Neural progenitor cell (in vitro differentiated cells): Measurements from ENCODE around the gene OPTC. TPM values are rescaled to one million over a fixed set of nuclear protein-coding genes. Genes with fewer than 3 reads are reported as not detected.

ENCODE experiments used
- DNase-seq: peaks from one replicate; pipeline ENCODE4 v3.0.0-alpha.2; 2016; ENCODE audit warnings: low spot score
- H2AFZ ChIP-seq: fragments of 200-600 bp; sonication (generic); replicated peaks from 2 replicates; pipeline ENCODE4 v1.6.1; 2016; ENCODE audit warnings: antibody characterized with exemption
- H3F3A ChIP-seq: fragments of 200-600 bp; sonication (generic); 2 replicates; pipeline ENCODE4 v1.6.1; 2016; ENCODE audit warnings: antibody characterized with exemption, low read depth
- H3K27ac ChIP-seq: fragments of 200-600 bp; sonication (generic); 2 replicates; pipeline ENCODE4 v1.5.1; 2016; ENCODE audit warnings: mild to moderate bottlenecking
- H3K27me3 ChIP-seq: fragments of 200-600 bp; sonication (generic); 2 replicates; pipeline ENCODE4 v1.6.1; 2016; ENCODE audit warnings: mild to moderate bottlenecking, moderate library complexity
- H3K36me3 ChIP-seq: fragments of 200-600 bp; sonication (generic); 2 replicates; pipeline ENCODE4 v1.5.1; 2016
- H3K4me1 ChIP-seq: fragments of 200-600 bp; sonication (generic); 2 replicates; pipeline ENCODE4 v1.6.1; 2016; ENCODE audit warnings: mixed run types
- H3K4me2 ChIP-seq: fragments of 200-600 bp; sonication (generic); 2 replicates; pipeline ENCODE4 v1.6.1; 2016
- H3K4me3 ChIP-seq: fragments of 200-600 bp; sonication (generic); 2 replicates; pipeline ENCODE4 v1.5.1; 2016
- H3K79me2 ChIP-seq: fragments of 200-600 bp; sonication (generic); 2 replicates; pipeline ENCODE4 v1.6.1; 2016; ENCODE audit warnings: low read depth
- H3K9ac ChIP-seq: fragments of 200-600 bp; sonication (generic); 2 replicates; pipeline ENCODE4 v1.6.1; 2016
- H3K9me3 ChIP-seq: fragments of 200-600 bp; sonication (generic); 2 replicates; pipeline ENCODE4 v1.5.1; 2016; ENCODE audit warnings: low read depth
- H4K20me1 ChIP-seq: fragments of 200-600 bp; sonication (generic); 2 replicates; pipeline ENCODE4 v1.6.1; 2016; ENCODE audit warnings: low read depth
- H3K27ac Mint-ChIP-seq: 3 replicates; pipeline ENCODE4 v1.8.0; 2021; ENCODE audit warnings: mixed read lengths
- H3K27me3 Mint-ChIP-seq: 2 replicates; pipeline ENCODE4 v1.8.0; 2022; ENCODE audit warnings: low read depth, mild to moderate bottlenecking, inconsistent platforms, moderate library complexity, mixed read lengths; ENCODE audit not compliant: insufficient read depth
- H3K36me3 Mint-ChIP-seq: 3 replicates; pipeline ENCODE4 v1.8.0; 2021; ENCODE audit warnings: mixed read lengths
- H3K4me1 Mint-ChIP-seq: 3 replicates; pipeline ENCODE4 v1.8.0; 2021; ENCODE audit warnings: mixed read lengths
- H3K4me3 Mint-ChIP-seq: 3 replicates; pipeline ENCODE4 v1.8.0; 2021; ENCODE audit warnings: mild to moderate bottlenecking, moderate library complexity, mixed read lengths
- H3K9me3 Mint-ChIP-seq: 3 replicates; pipeline ENCODE4 v1.8.0; 2020; ENCODE audit warnings: mixed read lengths
- EZH2 ChIP-seq: fragments of 200-600 bp; sonication (generic); IDR thresholded peaks from 2 replicates; pipeline ENCODE4 v1.6.1; 2017; ENCODE audit warnings: antibody characterized with exemption, mild to moderate bottlenecking, moderate library complexity
- EZH2phosphoT487 ChIP-seq: fragments of 200-600 bp; sonication (generic); IDR thresholded peaks from 2 replicates; pipeline ENCODE4 v1.6.1; 2017; ENCODE audit warnings: antibody characterized with exemption
- total RNA-seq: library from RNA; depleted of rRNA; stranded (reverse); fragments of >200 nt; gene quantifications from 2 replicates; pipeline ENCODE4 v1.2.3, GENCODE V29; 2015; ENCODE audit warnings: low replicate concordance
- TF ChIP-seq, protein P1 (sequence below): fragments of 200-600 bp; sonication (generic); IDR thresholded peaks from 2 replicates; pipeline ENCODE4 v1.5.1; 2017; ENCODE audit warnings: antibody characterized with exemption, mild to moderate bottlenecking

The OPTC gene
- total RNA-seq, 1 donor from 2014 or later = not detected

GRCh38 chr1:203505526-203506204 lies 11.7 kb downstream of the OPTC start:
- no peak overlapping the region for H3K9ac ChIP-seq
- Mint-ChIP-seq H3K9me3 (peaks cover 2% of the 10 kb centered on the region), H3K4me3 (no peak overlapping the region), H3K4me1 (peaks cover 47% of the 10 kb centered on the region), H3K27me3 (peaks cover 12% of the 10 kb centered on the region), H3K36me3 (peaks cover 2% of the 10 kb centered on the region), H3K27ac (no peak overlapping the region)
- no peak overlapping the region for H3K27ac ChIP-seq
- no peaks in the 10 kb centered on the region for H3K36me3 ChIP-seq
- TF ChIP-seq EZH2 = no peak
- TF ChIP-seq EZH2phosphoT487 = no peak
- TF ChIP-seq, protein P1, sequence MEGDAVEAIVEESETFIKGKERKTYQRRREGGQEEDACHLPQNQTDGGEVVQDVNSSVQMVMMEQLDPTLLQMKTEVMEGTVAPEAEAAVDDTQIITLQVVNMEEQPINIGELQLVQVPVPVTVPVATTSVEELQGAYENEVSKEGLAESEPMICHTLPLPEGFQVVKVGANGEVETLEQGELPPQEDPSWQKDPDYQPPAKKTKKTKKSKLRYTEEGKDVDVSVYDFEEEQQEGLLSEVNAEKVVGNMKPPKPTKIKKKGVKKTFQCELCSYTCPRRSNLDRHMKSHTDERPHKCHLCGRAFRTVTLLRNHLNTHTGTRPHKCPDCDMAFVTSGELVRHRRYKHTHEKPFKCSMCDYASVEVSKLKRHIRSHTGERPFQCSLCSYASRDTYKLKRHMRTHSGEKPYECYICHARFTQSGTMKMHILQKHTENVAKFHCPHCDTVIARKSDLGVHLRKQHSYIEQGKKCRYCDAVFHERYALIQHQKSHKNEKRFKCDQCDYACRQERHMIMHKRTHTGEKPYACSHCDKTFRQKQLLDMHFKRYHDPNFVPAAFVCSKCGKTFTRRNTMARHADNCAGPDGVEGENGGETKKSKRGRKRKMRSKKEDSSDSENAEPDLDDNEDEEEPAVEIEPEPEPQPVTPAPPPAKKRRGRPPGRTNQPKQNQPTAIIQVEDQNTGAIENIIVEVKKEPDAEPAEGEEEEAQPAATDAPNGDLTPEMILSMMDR = no peak
- DNase-seq = no peak
- no peaks in the 10 kb centered on the region for H3K27me3 ChIP-seq
- peaks cover 12% of the 10 kb centered on the region for H3F3A ChIP-seq
- H3K4me3 ChIP-seq = no peak overlapping the region
- H3K79me2 ChIP-seq = no peaks in the 10 kb centered on the region
- H3K4me1 ChIP-seq = peaks cover 30% of the 10 kb centered on the region
- no peaks in the 10 kb centered on the region for H4K20me1 ChIP-seq
- no peaks in the 10 kb centered on the region for H3K9me3 ChIP-seq
- no peak overlapping the region for H2AFZ ChIP-seq
- no peak overlapping the region for H3K4me2 ChIP-seq

DNA sequence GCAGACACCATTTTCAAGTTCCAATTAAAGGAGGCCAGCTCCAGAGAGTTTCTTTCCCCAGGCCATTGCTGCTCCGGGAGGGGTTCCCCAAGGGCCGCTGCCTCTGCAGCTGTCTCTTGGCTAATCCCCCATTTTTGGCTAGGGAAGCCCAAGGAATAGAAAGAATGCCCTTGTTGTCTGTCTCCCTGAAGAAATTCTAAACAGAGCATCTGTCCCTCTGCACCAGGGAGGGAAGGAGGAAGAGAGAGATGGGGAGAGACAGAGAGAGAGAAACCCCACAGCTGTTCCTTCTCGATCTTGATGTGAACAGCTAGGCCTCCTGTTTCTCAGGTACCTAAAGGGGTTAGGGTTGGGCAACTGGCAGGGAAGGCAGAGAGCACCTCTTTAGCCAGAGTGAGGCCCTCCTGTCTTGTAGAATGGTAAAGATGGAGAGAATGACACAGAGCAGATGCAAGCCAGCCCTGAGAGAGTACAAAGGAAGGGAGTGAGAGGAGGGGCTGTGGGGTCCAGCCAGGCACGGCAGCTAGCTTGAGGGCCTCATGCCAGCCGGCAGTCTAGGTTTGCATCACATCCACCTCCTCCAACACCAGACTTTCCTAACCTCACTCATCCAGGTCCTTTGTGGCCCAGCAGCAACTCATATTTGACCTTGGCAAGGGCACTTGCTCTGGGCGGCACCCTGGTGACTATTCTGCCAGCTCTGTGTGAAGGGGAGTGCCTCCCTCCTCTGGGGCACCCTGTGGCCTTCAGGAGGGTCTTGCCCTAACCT lies 13.1 kb downstream of the OPTC start:
- H4K20me1 ChIP-seq = no peaks in the 10 kb centered on the region
- no peaks in the 10 kb centered on the region for H3K9me3 ChIP-seq
- H2AFZ ChIP-seq = peak overlapping the region; percentile 19
- Mint-ChIP-seq H3K9me3 (no peaks in the 10 kb centered on the region), H3K27ac (peak overlapping the region; percentile 95), H3K4me3 (peak overlapping the region; percentile 5), H3K36me3 (no peaks in the 10 kb centered on the region), H3K27me3 (peaks cover 12% of the 10 kb centered on the region), H3K4me1 (peaks cover 54% of the 10 kb centered on the region)
- H3K79me2 ChIP-seq = no peaks in the 10 kb centered on the region
- H3K4me2 ChIP-seq = peak overlapping the region; percentile 39
- H3K36me3 ChIP-seq = no peaks in the 10 kb centered on the region
- no peak overlapping the region for H3K4me3 ChIP-seq
- H3K27ac ChIP-seq = no peak overlapping the region
- no peak overlapping the region for H3K9ac ChIP-seq
- no peak for DNase-seq
- H3F3A ChIP-seq = peaks cover 12% of the 10 kb centered on the region
- H3K4me1 ChIP-seq = peaks cover 38% of the 10 kb centered on the region
- H3K27me3 ChIP-seq = no peaks in the 10 kb centered on the region
- TF ChIP-seq EZH2 (no peak), EZH2phosphoT487 (no peak)
- TF ChIP-seq, protein P1 = no peak

DNA sequence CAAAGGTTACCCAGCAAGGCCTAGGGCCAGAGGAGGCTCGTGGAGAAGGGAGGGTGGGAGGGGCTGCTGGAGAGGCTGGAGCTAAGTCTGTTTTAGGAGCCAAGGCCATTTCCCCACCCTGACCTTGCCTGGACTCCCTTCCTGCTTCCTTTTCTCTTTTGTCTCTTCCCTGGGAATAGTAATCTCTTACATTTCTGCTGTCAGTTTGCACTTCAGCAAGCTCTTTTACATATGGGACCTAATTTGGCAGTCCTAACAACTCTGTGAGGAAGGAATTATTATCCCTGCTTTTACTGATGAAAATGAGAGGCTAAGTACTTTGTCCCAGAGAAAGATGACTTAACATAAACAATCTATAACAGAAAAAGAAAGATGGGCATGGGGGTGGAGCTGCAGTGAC lies 13.8 kb downstream of the OPTC start:
- no peaks in the 10 kb centered on the region for H3K36me3 Mint-ChIP-seq
- H3K9me3 Mint-ChIP-seq = no peaks in the 10 kb centered on the region
- Histone ChIP-seq H3K79me2 (no peaks in the 10 kb centered on the region), H3K4me1 (peaks cover 38% of the 10 kb centered on the region), H3K9ac (no peak overlapping the region), H3K36me3 (no peaks in the 10 kb centered on the region), H3K9me3 (no peaks in the 10 kb centered on the region), H4K20me1 (no peaks in the 10 kb centered on the region), H3K4me2 (no peak overlapping the region), H3K27ac (no peak overlapping the region), H3K27me3 (no peaks in the 10 kb centered on the region), H2AFZ (no peak overlapping the region), H3K4me3 (no peak overlapping the region), H3F3A (peaks cover 12% of the 10 kb centered on the region)
- no peak overlapping the region for H3K27ac Mint-ChIP-seq
- H3K4me3 Mint-ChIP-seq = no peak overlapping the region
- TF ChIP-seq, protein P1 = no peak
- TF ChIP-seq EZH2phosphoT487 = no peak
- TF ChIP-seq EZH2 = no peak
- peaks cover 61% of the 10 kb centered on the region for H3K4me1 Mint-ChIP-seq
- no peak for DNase-seq
- peaks cover 13% of the 10 kb centered on the region for H3K27me3 Mint-ChIP-seq
